HCT116 (cell line): ENCODE measurements around the gene SLC17A1. TPM values are rescaled to one million over a fixed set of nuclear protein-coding genes. Genes with fewer than 3 reads are reported as not detected.
A peak's percentile ranks its signal among the peaks of the same experiment; 100 is the strongest.

Experiments used
- ATAC-seq: fragments of 200-7000 bp; cut with Tn5 transposase; 2 replicates; pipeline ENCODE4 v1.9.1; 2020; ENCODE audit warnings: mild to moderate bottlenecking, moderate library complexity
- BruUV-seq: library from RNA; stranded (reverse); fragments of 400-500 nt; replicated peaks from 2 replicates; lab custom pipeline; 2021; lab: Mats Ljungman, UMichigan
- CTCF ChIA-PET: fragments of 300-600 bp; sonication (Branson Sonifier 250); formaldehyde crosslinking; loops from one replicate; lab custom pipeline; 2021; ENCODE audit warnings: antibody characterized with exemption; lab: Charles Lee
- POLR2A ChIA-PET: fragments of 300-600, 350-600 bp; sonication (Branson Sonifier 250); formaldehyde crosslinking; loops from one replicate; lab custom pipeline; 2021; ENCODE audit warnings: antibody characterized with exemption; lab: Charles Lee
- RAD21 ChIA-PET, 2 experiments: fragments of 300-600 bp; sonication (Branson Sonifier 250); formaldehyde crosslinking; loops; one replicate each; lab custom pipeline; 2023; ENCODE audit warnings: low total read pairs in 2 of 2; ENCODE audit not compliant: uncharacterized antibody in 2 of 2, unreplicated experiment in 2 of 2, low non-redundant PET in 1 of 2; lab: Charles Lee
- DNase-seq: peaks from one replicate; pipeline ENCODE4 v3.0.0-alpha.2; 2010; ENCODE audit warnings: low read depth, low spot score
- H2AFZ ChIP-seq: fragments of 200-600 bp; shearing (Covaris generic), sonication (generic); 2 replicates; pipeline ENCODE4 v1.6.1; 2017; ENCODE audit warnings: low read depth, mixed run types, mixed read lengths, antibody characterized with exemption, low read length; ENCODE audit not compliant: poor library complexity, severe bottlenecking
- H3K27ac ChIP-seq: 2 replicates; pipeline ENCODE4 v1.5.1; 2012; ENCODE audit warnings: low read depth, low read length
- H3K27me3 ChIP-seq: fragments of 200-600 bp; sonication (generic); 2 replicates; pipeline ENCODE4 v1.6.1; 2016; ENCODE audit warnings: mixed run types, low read length, mixed read lengths; ENCODE audit not compliant: insufficient read depth
- H3K36me3 ChIP-seq, 2 experiments: fragments of 200-500 bp in 1 of 2; fragments of 200-600 bp in 1 of 2; sonication (Bioruptor generic) in 1 of 2; sonication (generic) in 1 of 2; 2 replicates each; pipeline versions ENCODE4 v1.5.1 to v1.6.1; 2014 to 2016; ENCODE audit warnings: low read length in 2 of 2, inconsistent platforms in 1 of 2, mixed read lengths in 1 of 2, mixed run types in 1 of 2; ENCODE audit not compliant: insufficient read depth in 2 of 2, control insufficient read depth in 1 of 2
- H3K4me1 ChIP-seq, 2 experiments: fragments of 200-600 bp in 1 of 2; sonication (generic) in 1 of 2; 2 replicates each; pipeline versions ENCODE4 v1.5.1 to v1.6.1; 2012 to 2017; ENCODE audit warnings: low read length in 2 of 2, inconsistent platforms in 1 of 2, mild to moderate bottlenecking in 1 of 2, mixed read lengths in 1 of 2, mixed run types in 1 of 2, moderate library complexity in 1 of 2; ENCODE audit not compliant: insufficient read depth in 2 of 2, control insufficient read depth in 1 of 2
- H3K4me2 ChIP-seq: fragments of 200-600 bp; sonication (generic); 2 replicates; pipeline ENCODE4 v1.6.1; 2017; ENCODE audit warnings: mixed run types, low read length, mixed read lengths
- H3K4me3 ChIP-seq, 2 experiments: fragments of 200-600 bp in 1 of 2; sonication (generic) in 1 of 2; replicated peaks in 1 of 2; 2 replicates each; pipeline ENCODE4 v1.5.1; 2011 to 2016; ENCODE audit warnings: low read length in 2 of 2, control low read depth in 1 of 2, low read depth in 1 of 2, mild to moderate bottlenecking in 1 of 2, mixed read lengths in 1 of 2, mixed run types in 1 of 2
- H3K79me2 ChIP-seq: fragments of 200-600 bp; sonication (generic); 2 replicates; pipeline ENCODE4 v1.6.1; 2017; ENCODE audit warnings: mild to moderate bottlenecking, mixed run types, low read length, moderate library complexity, mixed read lengths; ENCODE audit not compliant: insufficient read depth
- H3K9ac ChIP-seq: fragments of 200-600 bp; sonication (generic); 2 replicates; pipeline ENCODE4 v1.6.1; 2016; ENCODE audit warnings: low read length, mixed read lengths
- H3K9me2 ChIP-seq: fragments of 200-600 bp; sonication (generic), shearing (Covaris generic); 2 replicates; pipeline ENCODE4 v1.6.1; 2017; ENCODE audit warnings: mixed run types, mild to moderate bottlenecking, moderate library complexity; ENCODE audit not compliant: insufficient read depth
- H3K9me3 ChIP-seq, 2 experiments: fragments of 200-500 bp in 1 of 2; fragments of 200-600 bp in 1 of 2; sonication (Bioruptor generic) in 1 of 2; sonication (generic) in 1 of 2; 2 replicates each; pipeline ENCODE4 v1.6.1; 2014 to 2017; ENCODE audit warnings: low read length in 2 of 2, mixed read lengths in 2 of 2, inconsistent platforms in 1 of 2, low read depth in 1 of 2, mild to moderate bottlenecking in 1 of 2, mixed run types in 1 of 2, moderate library complexity in 1 of 2; ENCODE audit not compliant: control insufficient read depth in 1 of 2, insufficient read depth in 1 of 2
- H4K20me1 ChIP-seq: fragments of 200-600 bp; sonication (generic), shearing (Covaris generic); 2 replicates; pipeline ENCODE4 v1.6.1; 2017; ENCODE audit warnings: mixed run types, mild to moderate bottlenecking, moderate library complexity; ENCODE audit not compliant: insufficient read depth
- CTCF ChIP-seq, 3 experiments: fragments of 200-600 bp in 1 of 3; sonication (generic) in 1 of 3; IDR thresholded peaks in 2 of 3; conservative IDR thresholded peaks in 1 of 3; 2 replicates each; pipeline ENCODE4 v1.5.1; 2012 to 2017; ENCODE audit warnings: low read depth in 2 of 3, low read length in 2 of 3, antibody characterized with exemption in 1 of 3, borderline replicate concordance in 1 of 3, control low read depth in 1 of 3, mild to moderate bottlenecking in 1 of 3, mixed read lengths in 1 of 3, mixed run types in 1 of 3, moderate library complexity in 1 of 3; ENCODE audit not compliant: insufficient read depth in 1 of 3
- ELF1 ChIP-seq: IDR thresholded peaks from 2 replicates; pipeline ENCODE4 v1.6.1; 2012; ENCODE audit warnings: low read depth, borderline replicate concordance
- JUND ChIP-seq: IDR thresholded peaks from 2 replicates; pipeline ENCODE4 v1.6.1; 2012
- MAX ChIP-seq: IDR thresholded peaks from 2 replicates; pipeline ENCODE4 v1.6.1; 2012
- POLR2AphosphoS5 ChIP-seq: IDR thresholded peaks from 2 replicates; pipeline ENCODE4 v1.6.1; 2011; ENCODE audit warnings: mild to moderate bottlenecking, low read depth, low read length, moderate library complexity
- SIN3A ChIP-seq: IDR thresholded peaks from 2 replicates; pipeline ENCODE4 v1.6.1; 2012; ENCODE audit warnings: low read depth
- SRF ChIP-seq: IDR thresholded peaks from 2 replicates; pipeline ENCODE4 v1.6.1; 2012; ENCODE audit warnings: low read depth
- YY1 ChIP-seq: IDR thresholded peaks from 2 replicates; pipeline ENCODE4 v1.6.1; 2011; ENCODE audit warnings: low read length, low read depth, moderate library complexity, mild to moderate bottlenecking; ENCODE audit not compliant: insufficient replicate concordance; ENCODE audit errors: extremely low read depth
- ZFX ChIP-seq: fragments of 450-650 bp; IDR thresholded peaks from 2 replicates; pipeline ENCODE4 v1.6.1; 2017
- intact Hi-C: fragments of 100-400 bp; cut with micrococcal nuclease; formaldehyde crosslinking; loops from 2 replicates; pipeline ENCODE4 v1.10.0; 2022
- total RNA-seq: library from RNA; stranded (reverse); gene quantifications from one replicate; pipeline ENCODE4 v1.2.1, GENCODE V29; 2021; ENCODE audit not compliant: unreplicated experiment

Gene SLC17A1
- total RNA-seq, 1 experiment from 2014 or later: not detected

DNA sequence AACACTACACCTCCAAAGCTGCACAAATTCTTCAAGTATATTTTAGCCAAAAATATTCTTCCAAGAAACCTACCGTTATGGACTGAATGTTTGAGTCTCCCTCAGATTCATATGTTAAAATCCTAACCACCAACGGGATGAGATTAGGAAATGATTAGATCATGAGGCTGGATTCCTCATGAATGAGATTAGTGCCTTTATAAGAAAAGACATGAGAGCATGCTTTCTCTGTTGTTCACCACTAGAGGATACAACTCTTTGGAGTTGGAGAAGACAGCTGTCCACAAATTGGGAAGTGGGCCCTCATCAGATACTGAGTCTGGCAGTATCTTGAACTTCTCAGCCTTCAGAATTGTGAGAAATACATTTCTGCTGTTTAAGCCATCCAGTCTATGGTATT, 84.4 kb downstream of the SLC17A1 start:
- Histone ChIP-seq H3K4me3 (no peak overlapping the region), H3K36me3 (no peaks in the 10 kb centered on the region), H3K9me3 (no peaks in the 10 kb centered on the region), H3K79me2 (no peaks in the 10 kb centered on the region), H3K27me3 (no peaks in the 10 kb centered on the region), H3K4me1 (peaks cover 0 to 6% of the 10 kb centered on the region in 2 experiments; a peak in 1 of 4 replicates), H2AFZ (no peak overlapping the region), H3K27ac (no peak overlapping the region), H3K9me2 (no peaks in the 10 kb centered on the region), H3K4me2 (no peak overlapping the region), H3K9ac (no peak overlapping the region), H4K20me1 (no peaks in the 10 kb centered on the region)
- ATAC-seq (no peak), DNase-seq (no peak)
- ChIA-PET CTCF (no interaction called here), RAD21 (no interaction called here), POLR2A (no interaction called here)
- BruUV-seq: no TSS peak
- intact Hi-C loops: no loop called here
- TF ChIP-seq ELF1: no peak

GRCh38 chr6:25746968-25747367, 84.9 kb downstream of the SLC17A1 start:
- CTCF ChIA-PET: no interaction called here
- H3K9me2 ChIP-seq: no peaks in the 10 kb centered on the region
- no peak overlapping the region for H2AFZ ChIP-seq
- no peak overlapping the region for H3K27ac ChIP-seq
- no peak overlapping the region for H3K9ac ChIP-seq
- no peaks in the 10 kb centered on the region for H3K9me3 ChIP-seq
- no peak overlapping the region for H3K4me3 ChIP-seq
- no peak overlapping the region for H3K4me2 ChIP-seq
- DNase-seq: no peak
- POLR2A ChIA-PET: no interaction called here
- no peaks in the 10 kb centered on the region for H3K79me2 ChIP-seq
- no peaks in the 10 kb centered on the region for H4K20me1 ChIP-seq
- no TSS peak for BruUV-seq
- H3K27me3 ChIP-seq: no peaks in the 10 kb centered on the region
- RAD21 ChIA-PET: no interaction called here
- intact Hi-C loops: no loop called here
- H3K36me3 ChIP-seq: no peaks in the 10 kb centered on the region
- TF ChIP-seq POLR2AphosphoS5 (no peak), SIN3A (no peak), ZFX (no peak), YY1 (no peak), MAX (no peak), SRF (no peak), CTCF (IDR thresholded peaks at IDR 0.05 in 2 of 3, conservative IDR thresholded peaks at IDR 0.05 in 1 of 3; ENCODE audit: borderline replicate concordance in 1 of 3, insufficient read depth in 1 of 3, low read depth in 2 of 3, low read length in 2 of 3) (peak in 2 of 3 experiments; percentile 22 to 49; a peak in 2 of 6 replicates), JUND (no peak)
- H3K4me1 ChIP-seq: peaks cover 0 to 6% of the 10 kb centered on the region in 2 experiments; a peak in 1 of 4 replicates
- no peak for ATAC-seq
